ENCODE data around the gene OR51M1.
"Not testable (repeated sequence)": the region's sequence is repeated elsewhere in the genome, so short reads cannot be mapped to it uniquely, and the experiment has no call there.

The OR51M1 gene, protein sequence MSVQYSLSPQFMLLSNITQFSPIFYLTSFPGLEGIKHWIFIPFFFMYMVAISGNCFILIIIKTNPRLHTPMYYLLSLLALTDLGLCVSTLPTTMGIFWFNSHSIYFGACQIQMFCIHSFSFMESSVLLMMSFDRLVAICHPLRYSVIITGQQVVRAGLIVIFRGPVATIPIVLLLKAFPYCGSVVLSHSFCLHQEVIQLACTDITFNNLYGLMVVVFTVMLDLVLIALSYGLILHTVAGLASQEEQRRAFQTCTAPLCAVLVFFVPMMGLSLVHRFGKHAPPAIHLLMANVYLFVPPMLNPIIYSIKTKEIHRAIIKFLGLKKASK

DNA sequence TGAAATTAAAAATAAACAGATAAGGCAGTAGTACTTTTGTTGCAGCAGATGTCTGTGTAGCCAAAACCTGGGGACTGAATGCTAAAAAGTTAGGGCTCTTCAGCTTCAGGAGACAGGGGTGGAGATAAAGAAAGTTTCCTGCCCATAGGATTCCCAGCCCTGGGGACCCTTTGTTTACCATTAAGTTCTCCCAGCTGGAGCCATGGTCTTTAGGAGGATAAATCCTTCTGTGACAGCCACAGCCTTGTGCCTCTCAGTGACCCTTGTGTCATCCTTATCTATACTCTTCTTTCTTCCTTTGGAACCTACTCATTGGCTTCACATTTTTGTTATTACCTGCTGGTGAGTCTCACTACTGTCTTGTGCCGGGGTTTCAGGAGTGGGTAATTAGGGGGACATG, at the start of gene OR51M1:
Gene OR51M1 (plus strand): TSS at position 237 of the 400 bp plus-strand sequence. CDS start 5,587 bp downstream, outside the sequence.
- no peak for DNase-seq

DNA sequence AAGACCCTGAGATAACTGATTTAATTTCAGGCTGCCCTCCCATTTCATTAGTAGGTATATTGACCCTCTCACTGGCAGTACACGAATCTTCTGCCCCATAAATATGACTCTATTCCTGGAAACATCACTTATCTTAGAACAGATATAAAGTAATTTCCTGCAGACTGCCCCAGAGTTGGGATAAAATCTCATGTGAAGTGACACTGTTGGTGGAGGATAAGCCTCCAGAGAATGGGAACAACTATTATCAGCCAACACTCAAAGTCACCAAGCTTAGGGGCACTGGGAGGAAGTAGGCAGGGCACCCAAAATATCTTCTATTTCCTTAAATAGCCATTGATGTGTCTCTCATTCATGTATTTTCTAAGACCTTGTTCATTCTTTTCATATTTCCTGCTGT, 48.4 kb upstream of the OR51M1 start:
- DNase-seq: no peak

DNA sequence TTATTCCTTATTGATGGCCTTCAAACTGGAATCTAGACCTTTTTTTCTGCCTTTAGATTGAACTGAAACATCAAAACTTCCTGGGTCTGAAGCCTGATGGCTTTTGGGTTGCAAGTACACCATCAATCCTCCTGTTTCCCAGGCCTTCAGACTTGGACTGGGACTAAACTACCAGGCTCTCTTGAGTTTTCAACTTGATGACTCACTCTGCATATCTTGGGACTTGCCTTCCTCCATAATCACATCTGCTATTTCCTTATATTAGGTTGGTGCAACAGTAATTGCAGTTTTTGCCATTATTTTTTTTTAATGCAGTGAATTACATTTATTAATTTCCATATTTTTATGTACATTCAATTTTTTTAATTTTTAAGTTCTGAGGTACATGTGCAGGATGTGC, 47.3 kb upstream of the OR51M1 start:
- no peak for DNase-seq

DNA sequence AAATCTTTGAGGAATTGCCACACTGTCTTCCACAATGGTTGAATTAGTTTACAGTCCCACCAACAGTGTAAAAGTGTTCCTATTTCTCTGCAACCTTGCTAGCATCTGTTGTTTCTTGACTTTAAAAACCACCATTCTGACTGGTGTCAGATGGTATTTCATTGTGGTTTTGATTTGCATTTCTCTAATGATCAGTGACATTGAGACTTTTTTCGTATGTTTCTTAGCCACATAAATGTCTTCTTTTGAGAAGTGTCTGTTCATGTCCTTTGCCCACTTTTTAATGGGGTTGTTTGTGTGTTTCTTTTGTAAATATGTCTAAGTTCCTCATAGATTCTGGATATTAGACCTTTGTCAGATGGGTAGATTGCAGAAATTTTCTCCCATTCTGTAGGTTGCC, 46.4 kb upstream of the OR51M1 start:
- not testable (repeated sequence) for DNase-seq

DNA sequence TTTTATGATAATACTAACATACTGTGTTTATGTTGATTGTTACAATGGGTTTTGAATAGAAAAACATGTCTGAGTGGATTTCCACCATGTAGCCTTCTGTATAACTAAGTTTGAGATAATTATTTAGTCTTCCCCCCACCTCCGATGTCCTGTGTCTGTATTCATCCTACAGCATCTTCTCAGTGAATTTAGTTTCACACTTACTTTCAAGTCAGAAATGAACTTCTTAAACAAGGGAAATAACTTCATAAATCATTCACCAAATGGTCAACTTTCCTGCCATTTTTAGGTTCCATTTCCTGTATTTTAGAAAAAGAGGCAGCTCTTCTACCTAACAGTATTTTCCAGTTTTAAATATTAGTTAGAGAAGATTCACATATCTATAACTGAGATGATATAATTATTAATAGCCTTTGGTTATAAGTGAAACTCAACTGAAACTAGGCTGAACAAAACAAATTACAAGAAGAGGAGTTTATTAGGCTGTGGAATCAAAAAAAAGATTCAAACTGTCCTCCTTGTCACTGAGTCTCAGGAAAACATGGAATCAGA, 43.8 kb upstream of the OR51M1 start:
- DNase-seq: no peak

DNA sequence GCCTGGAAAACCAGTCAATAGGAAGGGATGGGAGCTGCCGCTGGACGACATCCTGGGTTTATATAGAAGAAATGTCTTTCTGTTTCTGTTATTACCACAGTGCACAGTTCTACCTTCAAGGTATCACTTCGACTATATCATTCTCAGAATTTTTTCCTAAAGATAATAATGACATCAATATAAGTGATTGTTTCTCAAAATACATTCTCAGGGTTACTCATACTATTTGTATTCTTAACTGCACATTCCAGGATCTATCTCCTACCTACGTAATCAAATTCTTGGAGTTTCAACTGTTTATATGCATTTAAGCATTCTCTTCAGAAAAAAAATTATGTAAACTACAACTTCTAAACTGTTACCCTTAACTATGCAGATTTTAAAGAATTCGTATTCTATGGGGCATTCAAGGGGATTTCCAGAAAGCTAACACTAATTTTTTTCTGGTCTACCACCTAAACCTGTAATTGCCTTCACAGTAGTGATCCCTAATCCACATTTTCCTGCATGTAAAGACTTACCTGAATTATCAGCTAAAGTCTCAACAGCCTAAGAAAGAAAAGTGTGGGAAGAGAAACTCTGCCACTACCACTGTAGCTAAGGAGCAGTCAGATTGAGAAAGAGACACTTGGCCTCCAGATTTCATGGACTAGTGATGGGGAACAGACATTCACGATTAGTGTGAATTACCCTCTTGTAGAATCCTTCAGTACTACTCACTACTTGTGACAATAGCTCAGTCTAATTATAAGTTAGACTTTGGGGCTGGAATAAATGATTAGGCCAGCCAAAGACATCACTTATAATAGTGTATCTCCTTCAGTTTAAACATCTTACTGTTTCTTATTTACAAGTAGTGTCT, 39.9 kb upstream of the OR51M1 start, which contains the start of gene OR51B5:
Gene OR51B5 (minus strand): TSS at position 51 of the 862 bp plus-strand sequence. CDS start 0 bp downstream, at position 51.
- no peak for DNase-seq

DNA sequence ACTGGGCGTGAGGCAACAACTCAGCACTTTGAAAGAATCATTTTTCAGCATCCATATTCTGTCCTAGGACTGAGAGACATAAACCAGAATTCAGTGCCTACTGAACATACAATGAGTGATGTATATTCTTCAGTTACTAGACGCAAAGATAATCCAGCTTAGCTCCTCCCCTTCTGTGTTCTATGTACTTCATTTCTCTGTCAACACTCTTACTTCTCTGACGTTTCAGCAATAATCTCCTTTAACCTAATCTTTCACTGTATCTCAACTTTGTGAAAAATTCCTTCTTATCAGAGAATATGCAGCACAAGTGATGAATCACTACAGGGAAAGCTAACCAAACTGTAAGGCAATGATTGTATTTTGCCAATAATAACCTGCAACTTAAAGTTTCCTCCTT, 37.8 kb upstream of the OR51M1 start:
- no peak for DNase-seq

DNA sequence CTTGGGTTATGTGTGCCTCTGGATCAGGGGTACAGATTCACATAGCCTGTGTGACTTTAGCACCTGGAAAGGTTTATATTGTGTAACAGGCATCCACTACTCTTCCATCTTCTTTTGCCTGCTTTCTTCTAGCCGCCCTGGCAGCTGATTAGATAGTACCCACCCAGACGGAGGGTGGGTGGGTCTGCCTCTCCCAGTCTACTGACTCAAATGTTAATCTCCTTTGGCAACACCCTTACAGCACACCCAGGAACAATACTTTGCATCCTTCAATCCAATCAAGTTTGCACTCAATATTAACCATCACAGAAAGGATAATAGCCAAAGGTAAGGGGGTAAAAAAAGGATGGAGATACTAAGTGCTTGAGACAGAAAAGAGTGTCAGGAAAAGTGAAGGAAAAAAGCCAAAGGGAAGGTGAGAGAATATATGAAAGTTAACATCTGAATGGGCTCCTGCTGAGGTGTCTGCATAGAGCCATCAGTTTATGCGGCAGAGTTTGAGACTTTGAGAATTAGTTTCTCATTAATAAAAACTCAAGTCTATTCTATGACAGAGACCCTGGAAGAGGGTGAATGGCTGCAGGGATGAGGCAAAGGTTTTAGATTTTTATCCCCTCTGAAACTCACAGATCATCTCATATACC, 34.9 kb upstream of the OR51M1 start:
- no peak for DNase-seq

DNA sequence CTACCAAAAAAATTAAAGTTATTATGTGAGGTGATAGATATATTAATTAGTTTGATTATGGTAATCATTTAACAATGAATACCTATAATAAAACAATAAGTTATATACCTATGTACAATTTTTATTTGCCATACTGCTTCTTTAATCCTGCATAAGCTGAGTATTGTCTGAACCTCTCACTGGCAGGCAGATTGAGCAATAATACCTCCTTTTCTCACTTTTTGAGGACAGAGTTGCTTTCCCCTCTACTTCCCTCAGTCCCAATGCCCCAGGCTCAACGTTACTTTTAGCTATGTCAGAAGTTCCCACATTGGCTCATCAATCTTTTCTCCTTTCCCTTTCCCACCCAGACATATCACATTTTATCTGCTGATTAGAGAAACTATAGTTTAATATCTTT, 34.1 kb upstream of the OR51M1 start:
- no peak for DNase-seq

DNA sequence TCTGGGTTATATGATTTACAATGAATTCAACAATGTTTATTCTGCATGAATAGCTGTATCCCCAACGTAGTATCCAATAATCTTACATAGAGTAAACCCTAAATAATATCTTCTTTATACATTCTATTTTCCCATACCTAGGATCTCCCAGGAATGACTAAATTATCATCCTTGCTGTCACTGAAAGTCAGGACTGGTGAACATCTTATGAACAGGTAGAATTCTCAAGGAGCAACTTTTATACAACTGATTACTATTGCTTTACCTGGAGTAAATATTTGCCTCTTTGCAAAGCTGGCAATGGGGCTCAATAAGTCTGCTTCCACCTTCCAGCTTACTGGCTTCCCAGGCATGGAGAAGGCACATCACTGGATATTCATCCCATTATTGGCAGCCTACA, 32.4 kb upstream of the OR51M1 start, which contains the start of gene OR51B6:
Gene OR51B6 (plus strand): TSS at position 301 of the 400 bp plus-strand sequence. CDS start 0 bp downstream, at position 301.
- DNase-seq: no peak

DNA sequence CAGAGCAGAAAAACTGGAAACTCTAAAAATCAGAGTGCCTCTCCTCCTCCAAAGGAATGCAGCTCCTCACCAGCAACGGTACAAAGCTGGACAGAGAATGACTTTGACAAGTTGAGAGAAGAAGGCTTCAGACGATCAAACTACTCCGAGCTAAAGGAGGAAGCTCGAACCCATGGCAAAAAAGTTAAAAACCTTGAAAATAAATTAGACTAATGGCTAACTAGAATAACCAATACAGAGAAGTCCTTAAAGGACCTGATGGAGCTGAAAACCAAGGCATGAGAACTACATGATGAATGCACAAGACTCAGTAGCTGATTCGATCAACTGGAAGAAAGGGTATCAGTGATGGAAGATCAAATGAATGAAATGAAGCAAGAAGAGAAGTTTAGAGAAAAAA, 27.6 kb upstream of the OR51M1 start:
- DNase-seq: not testable (repeated sequence)

DNA sequence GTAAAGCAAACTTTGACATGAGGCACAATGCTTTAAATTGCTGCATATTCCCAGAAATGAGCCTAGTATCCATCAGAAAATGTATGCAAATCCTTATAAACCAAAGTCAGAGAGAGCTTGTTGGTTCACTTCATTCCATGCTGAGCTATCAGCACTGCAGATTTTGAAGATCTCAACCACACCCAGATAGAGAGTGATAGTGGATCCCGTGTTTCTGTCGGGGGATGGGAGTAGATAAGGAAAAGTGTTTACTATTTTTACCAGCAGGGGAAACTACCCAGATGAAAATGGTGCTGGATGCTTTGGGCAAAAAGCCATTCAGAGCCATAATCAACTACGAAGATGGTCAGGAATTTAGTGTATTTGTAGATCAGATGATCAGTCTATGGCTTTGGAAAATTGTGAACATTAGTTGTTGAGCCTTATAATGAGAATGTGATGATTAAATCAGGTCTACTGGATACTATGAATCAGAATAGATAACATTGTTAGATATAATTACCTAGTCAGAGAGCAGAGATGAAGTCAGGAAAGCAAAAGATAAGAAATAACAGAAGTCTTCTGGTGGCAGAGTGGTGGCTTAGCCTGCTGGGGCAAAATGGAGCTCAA, 21.5 kb upstream of the OR51M1 start:
- DNase-seq: no peak

DNA sequence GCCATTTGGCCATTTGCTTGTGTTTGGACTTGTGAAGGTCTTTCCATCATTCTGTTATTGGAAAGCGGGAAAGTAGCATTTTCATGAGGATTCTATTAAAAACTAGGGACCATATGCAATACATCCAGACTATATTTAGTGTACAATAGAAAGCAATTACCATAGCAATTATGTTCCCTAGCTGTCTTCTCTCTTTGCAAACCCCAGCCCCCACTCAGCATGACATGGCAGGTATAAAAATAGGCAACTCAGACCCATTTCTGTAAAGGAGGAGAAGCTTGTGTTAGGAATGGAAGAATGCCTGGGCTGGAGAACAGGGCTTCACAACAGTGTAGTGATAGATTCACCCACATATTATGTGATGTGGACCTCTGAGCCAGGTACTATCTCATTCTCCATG, 19.9 kb upstream of the OR51M1 start:
- no peak for DNase-seq

DNA sequence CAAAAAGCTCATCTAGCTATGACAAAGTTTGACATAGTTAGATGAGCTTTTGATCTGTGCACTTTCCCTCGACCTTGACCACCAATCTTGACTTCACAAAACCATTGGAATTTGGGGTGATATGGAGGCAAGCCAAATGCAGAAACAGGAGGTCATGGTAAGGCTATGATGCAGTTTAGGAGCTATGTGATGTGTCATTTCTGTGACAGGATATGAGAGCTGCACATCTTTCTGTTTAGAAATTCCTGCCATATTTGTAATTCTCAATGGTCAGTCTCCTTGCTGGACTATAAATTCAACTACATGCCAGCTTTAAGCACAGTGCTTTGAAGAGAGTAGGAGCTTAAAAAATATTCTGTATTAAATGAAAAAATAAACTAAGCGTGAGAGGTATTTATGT, 19.4 kb upstream of the OR51M1 start:
- no peak for DNase-seq

DNA sequence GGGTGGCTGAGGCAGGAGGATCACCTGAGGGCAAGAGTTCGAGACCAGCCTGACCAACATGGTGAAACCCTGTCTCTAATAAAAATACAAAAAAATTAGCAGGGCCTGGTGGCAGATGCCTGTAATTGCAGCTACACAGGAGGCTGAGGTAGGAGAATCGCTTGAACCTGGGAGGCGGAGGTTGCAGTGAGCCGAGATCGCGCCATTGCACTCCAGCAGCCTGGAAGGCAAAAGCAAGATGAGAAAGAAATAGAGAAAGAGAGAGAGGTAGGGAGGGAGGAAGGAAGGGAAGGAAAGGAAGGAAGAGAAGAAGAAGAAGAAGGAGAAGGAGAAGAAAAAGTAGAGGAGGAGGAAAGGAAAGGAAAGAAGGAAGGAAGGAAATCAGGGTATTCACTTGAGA, 17.2 kb upstream of the OR51M1 start:
- not testable (repeated sequence) for DNase-seq

DNA sequence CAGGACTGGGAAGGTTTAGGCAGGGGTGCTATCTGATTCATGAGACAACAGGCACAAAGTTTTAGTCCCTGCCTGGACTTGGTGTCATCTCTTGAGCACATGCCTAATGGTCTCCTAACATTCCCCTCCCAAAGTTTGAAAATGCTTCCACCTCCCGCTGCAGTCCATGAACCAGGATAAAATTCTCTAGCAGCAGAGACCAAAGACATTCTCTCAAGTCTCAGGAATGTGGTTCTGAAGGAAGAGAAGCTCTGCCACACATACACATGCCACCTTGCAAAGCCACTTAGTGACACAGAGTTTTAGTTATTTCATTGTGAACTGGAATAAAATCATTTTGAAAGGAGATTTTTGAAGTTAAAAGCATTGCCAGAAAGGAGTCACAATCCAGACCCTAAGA, 16.8 kb upstream of the OR51M1 start:
- no peak for DNase-seq

DNA sequence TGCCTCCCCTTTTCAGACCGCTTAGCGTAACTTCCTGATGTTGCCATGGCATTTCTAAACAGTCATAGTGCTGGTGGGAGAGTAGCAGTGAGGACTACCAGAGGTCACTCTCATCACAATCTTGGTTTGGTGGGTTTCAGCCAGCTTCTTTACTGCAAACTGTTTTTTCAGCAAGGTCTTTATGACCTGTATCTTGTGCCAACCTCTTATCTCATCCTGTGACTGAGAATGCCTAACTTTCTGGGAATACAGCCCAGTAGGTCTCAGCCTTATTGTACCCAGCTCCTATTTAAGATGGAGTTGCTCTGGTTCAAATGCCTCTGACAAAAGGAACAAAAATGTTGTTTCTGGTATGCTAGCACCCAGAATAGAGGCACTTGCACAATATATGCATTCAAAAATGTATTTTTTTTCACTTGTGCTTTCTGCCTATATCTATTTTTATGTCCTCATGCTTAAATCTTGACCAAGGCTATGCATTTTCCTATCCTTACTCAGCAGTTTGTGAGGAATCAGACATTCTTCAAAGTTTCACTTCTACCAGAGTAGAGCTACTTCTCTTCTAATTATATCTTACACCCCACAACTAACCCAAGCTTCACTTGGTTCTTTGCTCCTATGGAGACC, 16.1 kb upstream of the OR51M1 start:
- no peak for DNase-seq

DNA sequence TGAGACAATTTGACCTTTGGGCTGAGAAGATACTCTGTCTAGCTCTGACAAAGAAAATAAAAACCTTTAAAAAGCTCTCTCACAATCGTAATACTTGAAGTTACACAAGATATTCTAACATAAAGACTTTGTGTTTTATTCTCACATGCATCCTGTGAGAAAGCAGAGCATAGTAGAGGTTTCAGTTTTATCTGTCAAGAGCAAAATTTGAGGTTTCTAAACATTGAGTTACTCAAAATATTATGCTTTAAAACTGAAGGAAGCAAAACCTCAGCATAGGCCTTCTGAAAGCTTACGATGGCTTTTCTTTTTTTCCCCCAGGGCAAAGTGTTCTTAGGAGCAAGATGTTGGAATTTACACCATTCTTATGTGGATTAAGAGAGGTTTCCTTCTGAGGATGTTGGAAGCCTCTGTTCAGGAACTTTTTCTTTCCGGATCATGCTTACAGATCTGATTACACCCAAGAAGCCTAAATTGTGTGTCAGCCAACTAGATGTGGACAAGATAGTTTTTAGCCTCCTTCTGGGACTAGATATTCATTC, 15.0 kb upstream of the OR51M1 start:
- DNase-seq: no peak

DNA sequence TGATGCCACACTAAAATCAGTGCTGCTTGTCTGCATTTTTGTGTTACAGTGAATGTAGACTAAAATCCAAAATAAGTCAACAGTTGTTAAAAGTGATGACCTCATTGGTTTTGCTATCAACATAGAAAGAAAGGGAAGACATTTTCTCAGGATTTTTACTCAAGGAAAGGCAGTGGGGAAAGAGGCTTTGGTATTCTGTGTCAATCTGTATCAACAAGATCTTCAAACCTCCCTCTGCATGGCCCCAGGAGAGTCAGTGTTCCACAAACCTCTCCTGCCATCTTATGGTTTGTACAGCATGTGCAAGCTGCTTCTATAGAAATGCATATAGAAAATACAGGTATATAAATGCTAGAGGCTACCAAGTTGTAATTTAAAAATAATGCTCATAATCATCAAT, 13.8 kb upstream of the OR51M1 start:
- DNase-seq: no peak

DNA sequence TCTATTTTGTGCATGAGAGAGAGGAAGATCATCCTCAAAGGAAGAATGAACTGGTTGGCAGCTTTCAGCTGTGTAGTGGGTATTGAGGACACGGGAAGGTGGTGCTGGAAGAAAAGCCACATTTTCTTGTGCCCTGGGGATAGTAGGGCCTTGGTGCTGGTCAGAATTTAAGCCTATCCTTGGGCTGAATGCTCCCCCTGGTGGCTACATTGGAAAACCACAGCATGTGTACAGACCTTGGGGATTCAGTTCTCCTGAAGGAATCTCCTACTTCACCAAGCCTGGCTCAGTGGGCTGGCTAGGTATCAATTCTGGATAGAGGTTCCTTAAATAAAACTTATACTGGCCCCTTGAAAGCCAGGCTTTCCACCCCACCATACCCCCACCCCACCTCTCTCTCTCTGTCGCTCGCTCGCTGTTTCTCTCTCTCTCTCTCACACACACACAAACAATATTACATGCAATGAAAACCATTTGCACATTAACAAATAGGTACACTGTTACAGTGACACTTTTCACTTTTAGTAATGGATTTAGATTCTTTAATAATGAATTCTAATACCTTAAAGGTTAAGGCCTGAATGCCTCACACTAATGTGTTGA, 2.8 kb upstream of the OR51M1 start:
- no peak for DNase-seq

DNA sequence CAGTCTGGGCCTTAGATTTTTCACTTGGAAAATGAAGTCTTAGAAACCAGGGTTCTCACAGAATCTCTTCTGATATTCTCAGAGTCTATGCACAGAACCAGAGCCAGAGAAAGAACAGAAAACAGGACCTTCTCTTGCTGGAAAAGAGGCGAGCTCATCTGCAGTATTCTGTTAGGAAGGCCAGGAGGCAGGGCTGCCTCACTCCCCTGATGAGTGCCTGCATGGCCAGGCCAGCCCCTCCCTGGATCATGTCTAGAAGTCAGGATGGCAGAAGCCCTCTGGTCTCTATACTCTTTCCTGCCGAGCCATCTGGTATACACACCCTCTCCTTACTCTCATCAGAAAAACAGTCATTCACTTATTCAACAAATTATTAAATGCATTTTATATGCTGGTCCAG, 723 bp downstream of the OR51M1 start:
- no peak for DNase-seq

DNA sequence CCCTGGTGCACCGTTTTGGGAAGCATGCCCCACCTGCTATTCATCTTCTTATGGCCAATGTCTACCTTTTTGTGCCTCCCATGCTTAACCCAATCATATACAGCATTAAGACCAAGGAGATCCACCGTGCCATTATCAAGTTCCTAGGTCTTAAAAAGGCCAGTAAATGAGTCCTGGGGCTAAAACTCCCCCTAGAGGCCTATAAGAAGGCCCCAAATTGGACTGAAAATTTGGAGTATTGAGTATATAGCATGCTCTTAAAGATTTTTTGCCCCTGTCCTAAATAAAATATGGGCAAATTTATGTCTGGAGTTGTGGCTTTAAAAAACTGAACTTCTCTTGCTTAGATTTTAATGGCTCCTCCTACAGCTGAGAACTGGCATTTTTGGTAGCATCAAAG, 6.6 kb downstream of the OR51M1 start:
- no peak for DNase-seq
